ENCODE results near the gene TAF13. TPM values are rescaled to one million over a fixed set of nuclear protein-coding genes. Genes with fewer than 3 reads are reported as not detected.

TAF13 gene
- total RNA-seq, 1 donor from 2014 or later: 38.8 TPM

GRCh38 chr1:109114342-109114674 is 38.5 kb upstream of the TAF13 start:
- Histone ChIP-seq H3K4me1 (peaks cover 23% of the 10 kb centered on the region), H3K36me3 (no peaks in the 10 kb centered on the region), H3K9me3 (no peaks in the 10 kb centered on the region), H3K27me3 (ENCODE audit: low read depth) (peaks cover 29% of the 10 kb centered on the region), H3K27ac (no peak overlapping the region), H3K4me3 (peak overlapping the region; percentile 44)
- TF ChIP-seq CTCF (IDR thresholded peaks at IDR 0.05): no peak
- no peak for DNase-seq
- no peak for ATAC-seq
- intact Hi-C loops (cut with DNase I): no loop called here

- DNase-seq (peak; percentile 79), ATAC-seq (peak; percentile 51 to 74)
- intact Hi-C loops (cut with DNase I): no loop called here
- Histone ChIP-seq H3K27me3 (ENCODE audit: low read depth) (peaks cover 29% of the 10 kb centered on the region), H3K4me1 (peaks cover 23% of the 10 kb centered on the region), H3K36me3 (no peaks in the 10 kb centered on the region), H3K27ac (no peak within 1 kb of the TSS), H3K4me3 (peak within 1 kb of the TSS; percentile 44), H3K9me3 (no peaks in the 10 kb centered on the region)
- no peak for TF ChIP-seq CTCF (IDR thresholded peaks at IDR 0.05)
Measured at GRCh38 chr1:109113590-109114341, 38.0 kb upstream of the TAF13 start, which contains the start of gene ELAPOR1. Gene ELAPOR1, plus strand, starts transcription at chr1:109114115. Its CDS starts 69 bp downstream, at chr1:109114184.

- peak; percentile 95 to 97 for ATAC-seq
- peaks cover 29% of the 10 kb centered on the region for H3K27me3 ChIP-seq (ENCODE audit: low read depth)
- H3K9me3 ChIP-seq: no peaks in the 10 kb centered on the region
- no peak overlapping the region for H3K27ac ChIP-seq
- intact Hi-C loops (cut with DNase I): no loop called here
- H3K36me3 ChIP-seq: no peaks in the 10 kb centered on the region
- H3K4me1 ChIP-seq: peaks cover 23% of the 10 kb centered on the region
- TF ChIP-seq CTCF (IDR thresholded peaks at IDR 0.05): peak; percentile 99
- H3K4me3 ChIP-seq: peak overlapping the region; percentile 44
- DNase-seq: peak; percentile 96
Measured at GRCh38 chr1:109112652-109113285, 37.0 kb upstream of the TAF13 start.

- Histone ChIP-seq H3K4me3 (peak overlapping the region; percentile 44), H3K36me3 (no peaks in the 10 kb centered on the region), H3K9me3 (no peaks in the 10 kb centered on the region), H3K27me3 (ENCODE audit: low read depth) (peaks cover 29% of the 10 kb centered on the region), H3K4me1 (peaks cover 23% of the 10 kb centered on the region), H3K27ac (no peak overlapping the region)
- peak; percentile 6 to 40 for ATAC-seq
- no peak for DNase-seq
- intact Hi-C loops (cut with DNase I): no loop called here
- no peak for TF ChIP-seq CTCF (IDR thresholded peaks at IDR 0.05)
Measured at GRCh38 chr1:109112056-109112651, 36.4 kb upstream of the TAF13 start.

GRCh38 chr1:109111386-109112055 is 35.7 kb upstream of the TAF13 start:
- no peak for DNase-seq
- no peak overlapping the region for H3K27ac ChIP-seq
- H3K36me3 ChIP-seq: no peaks in the 10 kb centered on the region
- TF ChIP-seq CTCF (IDR thresholded peaks at IDR 0.05): no peak
- H3K9me3 ChIP-seq: no peaks in the 10 kb centered on the region
- no peak for ATAC-seq
- H3K4me1 ChIP-seq: peaks cover 23% of the 10 kb centered on the region
- intact Hi-C loops (cut with DNase I): no loop called here
- peaks cover 29% of the 10 kb centered on the region for H3K27me3 ChIP-seq (ENCODE audit: low read depth)
- no peak overlapping the region for H3K4me3 ChIP-seq
